RPMI8226 (cell line): ENCODE results near the gene MLST8.

Experiments
- DNase-seq: peaks from one replicate; pipeline ENCODE4 v3.0.0-alpha.2; 2015

The MLST8 gene

DNA sequence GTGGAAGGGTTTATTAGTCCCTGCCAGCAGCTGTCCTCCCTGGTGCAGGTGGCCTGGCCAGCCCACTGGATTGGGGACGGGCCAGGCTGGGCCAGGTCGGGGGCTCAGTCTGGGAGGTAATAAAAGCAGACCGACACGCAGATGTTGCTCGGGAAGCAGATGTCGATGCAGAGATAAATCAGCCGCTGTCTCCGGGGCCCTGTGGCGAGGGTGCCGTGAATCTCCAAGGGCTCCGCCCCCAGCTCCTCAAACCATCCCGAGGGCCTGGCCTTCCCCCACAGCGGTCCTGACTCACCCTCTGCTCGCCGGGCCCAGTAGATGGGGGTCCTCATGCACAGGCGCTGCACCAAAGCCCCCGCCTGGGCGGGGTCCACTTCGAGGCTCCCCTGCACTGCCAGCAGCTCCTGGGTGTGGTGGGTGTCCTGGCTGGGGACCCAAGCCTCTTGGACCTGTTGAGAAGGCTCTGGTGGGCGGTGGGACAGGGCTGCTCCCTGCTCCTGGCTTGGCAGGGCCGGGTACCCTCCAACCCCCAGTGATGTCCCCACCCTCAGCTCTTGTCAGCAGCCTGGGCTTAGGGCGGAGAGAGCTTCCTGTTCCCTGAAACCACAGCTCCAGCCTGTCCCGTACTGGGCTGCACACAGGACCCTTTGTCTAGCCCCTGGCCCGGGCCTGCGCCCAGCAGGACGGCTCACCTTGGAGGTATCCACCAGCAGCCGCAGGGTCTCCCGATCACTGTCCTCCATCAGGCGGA, 4.2 kb downstream of the MLST8 start:
- no peak for DNase-seq

- DNase-seq: no peak
Observed at GRCh38 chr16:2210009-2210332, 4.7 kb downstream of the MLST8 start.

DNA sequence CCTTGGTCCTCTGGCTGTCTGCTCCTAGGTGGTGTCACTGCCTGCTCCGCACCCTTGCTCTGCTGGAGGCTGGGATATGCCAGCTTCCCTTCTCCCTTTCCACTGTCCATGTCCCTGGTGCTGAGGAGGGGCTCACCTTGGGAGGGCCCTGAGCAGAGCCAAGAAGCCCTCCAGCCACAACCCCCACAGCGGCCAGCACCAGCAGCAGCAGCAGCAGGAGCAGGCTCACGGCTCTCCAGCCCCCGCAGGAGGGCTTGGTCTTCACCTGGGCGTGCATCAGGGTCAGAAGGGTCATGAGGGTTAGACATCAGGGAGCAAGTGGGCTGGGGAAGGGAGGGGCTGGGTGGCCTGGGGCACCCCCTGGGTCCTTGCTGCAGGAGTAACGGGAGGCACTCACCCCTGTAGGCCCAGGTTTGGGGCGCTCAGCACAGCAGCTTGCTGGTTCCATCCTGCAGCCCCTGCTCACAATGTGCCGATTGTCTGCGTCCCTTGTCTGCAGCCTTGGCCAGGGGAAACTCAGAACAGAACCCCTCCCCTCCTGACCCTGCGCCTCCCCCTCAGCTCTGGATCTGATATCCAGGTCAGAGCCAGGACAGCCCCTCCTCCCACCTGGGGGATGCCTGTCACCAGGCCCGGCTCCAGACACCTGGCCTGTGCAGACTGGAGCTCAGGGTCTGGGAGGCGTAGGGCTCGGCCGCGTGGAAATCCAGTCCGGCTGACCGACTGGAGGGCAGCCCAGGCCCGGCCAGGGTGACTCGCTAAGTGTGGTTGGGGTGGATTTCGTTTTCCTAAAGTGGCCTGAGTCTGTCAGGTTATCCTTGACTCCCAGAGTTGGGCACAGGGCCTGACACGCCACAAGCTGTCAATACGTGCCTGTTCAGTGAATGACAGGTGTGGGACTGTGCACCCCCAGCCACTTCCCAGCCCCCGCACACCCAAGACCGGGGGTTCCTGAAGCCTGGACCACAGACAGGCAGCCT, 5.4 kb downstream of the MLST8 start, which contains the start of gene BRICD5:
TSS of gene BRICD5 (minus strand) at position 478 of the 980 bp plus-strand sequence. CDS start at position 448, 30 bp downstream.
- no peak for DNase-seq

DNA sequence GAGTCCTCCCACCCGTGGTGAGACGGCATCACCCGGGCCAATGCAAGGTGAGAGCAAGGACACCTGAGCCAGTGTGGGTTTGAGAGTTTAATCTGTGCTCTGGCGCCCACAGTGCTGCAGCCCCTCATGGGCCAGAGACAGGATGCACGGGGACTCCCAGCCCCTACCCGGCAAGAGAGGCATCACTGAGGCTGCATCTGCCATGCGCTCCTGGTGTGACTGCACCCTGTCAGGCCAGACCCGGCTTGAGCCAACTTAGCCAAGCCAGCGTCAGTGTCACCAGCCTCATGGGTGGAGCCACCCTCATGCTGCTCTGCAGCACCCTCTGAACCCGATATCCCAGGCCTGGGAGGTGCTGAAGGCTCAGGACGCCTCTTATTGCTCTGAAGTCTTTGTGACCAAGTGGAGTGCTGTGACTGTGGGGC, 6.7 kb downstream of the MLST8 start:
- DNase-seq: no peak

DNA sequence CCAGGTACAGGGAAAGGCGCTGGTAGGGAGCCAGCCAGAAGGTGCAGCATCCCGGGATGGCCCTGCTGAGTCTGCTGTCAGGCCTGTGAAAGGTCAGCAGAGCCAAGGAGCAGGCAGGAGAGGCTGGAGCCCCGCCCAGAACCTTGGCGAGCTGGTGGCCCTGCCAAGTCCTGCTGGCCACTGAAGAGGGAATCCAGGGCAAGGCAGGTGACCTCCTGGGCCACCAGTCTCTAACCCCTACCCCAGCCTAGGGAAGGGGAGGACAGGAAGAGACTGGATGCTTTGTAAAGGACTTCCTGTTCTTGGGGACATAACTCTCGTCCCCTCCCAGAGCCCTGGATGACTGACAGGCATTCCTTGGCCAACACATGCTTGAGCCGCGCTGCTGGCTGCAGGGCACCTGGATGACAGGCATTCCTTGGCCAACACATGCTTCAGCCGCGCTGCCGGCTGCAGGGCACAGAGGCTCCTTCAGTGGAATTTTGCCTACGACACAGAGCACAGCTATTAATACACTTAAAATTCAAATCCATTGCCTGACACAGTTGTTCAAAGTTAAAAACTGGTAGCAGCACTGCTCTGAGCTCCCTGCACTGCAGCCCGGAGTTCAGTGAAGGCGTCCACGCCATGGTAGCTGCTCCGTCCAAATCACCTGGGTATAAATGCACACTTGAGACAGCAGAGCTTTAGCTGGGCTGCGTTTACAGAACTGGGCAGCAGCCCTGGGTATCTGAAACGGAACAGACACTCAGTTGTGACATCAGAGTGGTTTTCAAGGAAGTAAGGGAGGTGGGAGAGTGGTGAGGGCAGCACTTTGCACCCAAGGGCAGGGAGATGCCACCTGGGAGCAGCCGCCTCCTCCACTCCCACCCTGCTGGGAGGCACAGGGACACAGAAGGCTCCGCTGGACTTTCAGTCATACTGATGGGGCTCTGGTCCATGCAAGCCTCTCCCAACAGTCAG, 7.4 kb downstream of the MLST8 start:
- DNase-seq: peak; percentile 32

GRCh38 chr16:2213817-2214718, 8.8 kb downstream of the MLST8 start:
- peak; percentile 54 for DNase-seq

DNA sequence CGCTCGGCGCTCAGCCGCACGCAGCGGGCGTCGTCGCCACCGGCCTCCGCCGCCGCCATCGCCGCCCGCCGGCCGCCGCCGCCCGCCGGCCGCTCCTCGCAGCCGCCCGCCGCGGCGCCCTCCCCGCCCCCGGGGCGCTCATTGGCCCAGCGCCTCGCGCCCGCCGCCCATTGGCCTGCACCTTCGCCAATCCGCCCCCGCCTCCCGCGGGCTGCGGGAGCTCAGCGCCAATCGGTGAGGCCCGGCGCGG, 9.4 kb downstream of the MLST8 start, which contains the start of gene PGP:
TSS of gene PGP (minus strand) at position 122 of the 250 bp plus-strand sequence. CDS start at position 59, 63 bp downstream.
- no peak for DNase-seq

- DNase-seq: no peak
Observed at GRCh38 chr16:2216330-2216729, 11.1 kb downstream of the MLST8 start.

GRCh38 chr16:2223221-2223941, 18.1 kb downstream of the MLST8 start, which contains the start of gene E4F1:
TSS of gene E4F1 (plus strand) at chr16:2223591. CDS start at chr16:2223614, 23 bp downstream.
- peak; percentile 100 for DNase-seq

GRCh38 chr16:2223942-2224486, 18.8 kb downstream of the MLST8 start:
- peak; percentile 66 for DNase-seq

- no peak for DNase-seq
Observed at GRCh38 chr16:2226245-2226793, 21.1 kb downstream of the MLST8 start.

DNA sequence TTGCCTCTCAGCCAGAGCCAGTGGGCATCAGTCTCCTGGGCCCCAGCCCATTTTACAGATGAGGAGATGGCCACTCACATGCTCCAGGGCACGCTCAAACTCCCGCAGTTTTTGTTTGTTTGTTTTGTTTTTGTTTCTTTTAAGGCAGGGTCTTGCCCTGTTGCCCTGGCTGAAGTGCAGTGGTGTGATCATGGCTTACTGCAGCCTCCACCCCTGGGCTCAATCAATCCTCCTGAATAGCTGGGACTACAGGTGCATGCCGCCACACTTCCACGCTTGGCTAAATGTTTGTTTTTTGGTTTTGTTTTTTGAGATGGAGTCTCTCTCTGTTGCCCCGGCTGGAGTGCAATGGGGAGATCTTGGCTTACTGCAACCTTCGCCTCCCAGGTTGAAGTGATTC, 21.7 kb downstream of the MLST8 start:
- DNase-seq: no peak

DNA sequence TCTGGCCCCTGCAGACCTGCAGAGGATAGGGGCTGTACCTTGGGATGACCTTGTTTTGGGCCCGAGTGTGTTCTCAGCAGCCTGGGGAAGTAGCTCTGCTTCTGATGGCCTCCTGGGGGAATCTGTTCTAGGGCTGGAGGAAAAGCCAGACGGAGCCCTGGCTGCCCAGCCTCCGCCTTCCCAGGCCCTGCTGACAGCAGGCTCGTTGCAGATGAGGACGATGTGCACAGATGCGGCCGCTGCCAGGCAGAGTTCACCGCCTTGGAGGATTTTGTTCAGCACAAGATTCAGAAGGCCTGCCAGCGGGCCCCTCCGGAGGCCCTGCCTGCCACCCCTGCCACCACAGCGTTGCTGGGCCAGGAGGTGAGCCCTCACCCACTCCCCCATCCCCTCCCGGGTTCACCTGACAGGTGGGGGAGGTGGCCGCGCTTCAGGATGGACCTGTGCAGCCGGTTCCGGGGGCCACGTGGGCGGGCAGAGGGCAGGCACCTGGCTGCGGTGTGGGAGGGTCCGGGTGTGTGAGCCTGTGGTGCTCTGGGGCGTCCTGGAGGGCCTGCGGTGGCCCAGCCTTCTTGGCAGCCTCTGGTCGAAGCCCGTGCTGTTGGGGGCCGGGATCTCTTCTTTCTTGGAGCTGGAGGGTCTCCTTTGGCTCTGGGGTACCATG, 23.0 kb downstream of the MLST8 start:
- DNase-seq: no peak

DNA sequence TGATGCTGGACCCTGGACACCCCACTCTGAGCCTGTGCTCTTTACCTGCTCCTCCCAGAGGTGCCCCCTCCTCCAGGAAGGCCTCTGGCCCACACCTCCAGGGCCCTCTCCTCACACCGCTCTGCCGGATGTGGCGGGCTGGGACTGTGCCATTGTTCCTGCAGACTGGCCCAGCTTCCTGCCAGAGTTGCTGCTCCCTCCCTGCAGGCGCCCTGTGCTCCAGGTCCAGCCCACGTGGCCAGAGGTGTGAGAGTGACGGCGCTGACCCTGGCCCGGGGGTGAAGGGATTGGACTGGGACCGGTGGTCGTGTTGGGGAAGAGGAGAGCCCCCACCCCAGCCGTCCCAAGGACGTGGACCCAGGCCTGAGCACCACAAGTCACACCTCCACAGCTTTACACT, 23.8 kb downstream of the MLST8 start:
- no peak for DNase-seq

DNA sequence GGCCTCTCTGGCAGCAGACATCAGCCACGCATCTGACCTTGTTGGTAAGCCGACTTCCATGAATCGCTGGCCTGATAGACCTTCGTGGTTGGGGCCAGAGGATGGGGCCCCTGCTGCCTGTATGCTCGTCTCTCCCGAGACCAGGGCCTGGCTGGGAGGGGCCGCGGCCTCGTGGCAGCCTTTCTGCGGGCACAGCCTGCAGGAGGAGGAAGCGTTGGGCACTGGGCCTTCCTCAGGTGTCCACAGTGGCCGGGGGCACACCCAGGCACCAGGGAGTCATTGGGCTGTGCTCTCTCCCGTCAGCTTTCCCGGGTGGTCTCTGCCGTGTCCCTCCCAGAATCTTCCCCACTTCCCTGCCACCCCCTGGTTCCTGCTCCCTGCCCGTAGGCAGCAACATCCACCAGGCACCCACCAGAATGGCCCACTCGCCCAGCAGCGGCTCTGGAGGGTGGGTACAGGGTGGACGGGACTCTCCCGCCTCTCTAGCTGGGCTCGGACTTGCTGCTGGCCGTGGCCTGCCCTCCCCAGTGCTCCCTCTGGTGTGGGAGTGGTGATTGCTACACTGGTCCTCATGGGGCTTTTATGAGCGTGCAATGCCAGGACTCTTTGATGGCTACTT, 24.5 kb downstream of the MLST8 start:
- DNase-seq: no peak

DNA sequence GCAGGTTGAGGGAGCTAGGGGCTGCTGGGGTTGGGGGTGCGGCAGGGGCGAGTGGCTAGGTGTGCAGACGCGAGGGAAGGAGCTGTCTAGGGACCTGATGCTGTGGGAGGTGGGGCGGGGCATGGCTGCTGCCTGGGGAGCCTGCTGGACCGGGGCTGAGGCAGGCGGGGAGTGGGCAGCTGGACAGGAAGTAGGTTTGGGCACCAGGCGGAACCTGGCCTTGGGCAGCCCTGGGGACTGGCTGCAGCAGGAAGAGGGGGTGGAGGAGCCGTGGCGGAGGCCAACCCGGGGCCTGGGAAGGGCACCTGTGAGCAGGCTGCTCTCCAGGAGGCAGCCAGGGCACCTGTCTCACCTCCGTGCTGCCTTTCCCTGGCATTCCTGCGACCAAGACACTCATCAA, 25.1 kb downstream of the MLST8 start:
- no peak for DNase-seq

DNA sequence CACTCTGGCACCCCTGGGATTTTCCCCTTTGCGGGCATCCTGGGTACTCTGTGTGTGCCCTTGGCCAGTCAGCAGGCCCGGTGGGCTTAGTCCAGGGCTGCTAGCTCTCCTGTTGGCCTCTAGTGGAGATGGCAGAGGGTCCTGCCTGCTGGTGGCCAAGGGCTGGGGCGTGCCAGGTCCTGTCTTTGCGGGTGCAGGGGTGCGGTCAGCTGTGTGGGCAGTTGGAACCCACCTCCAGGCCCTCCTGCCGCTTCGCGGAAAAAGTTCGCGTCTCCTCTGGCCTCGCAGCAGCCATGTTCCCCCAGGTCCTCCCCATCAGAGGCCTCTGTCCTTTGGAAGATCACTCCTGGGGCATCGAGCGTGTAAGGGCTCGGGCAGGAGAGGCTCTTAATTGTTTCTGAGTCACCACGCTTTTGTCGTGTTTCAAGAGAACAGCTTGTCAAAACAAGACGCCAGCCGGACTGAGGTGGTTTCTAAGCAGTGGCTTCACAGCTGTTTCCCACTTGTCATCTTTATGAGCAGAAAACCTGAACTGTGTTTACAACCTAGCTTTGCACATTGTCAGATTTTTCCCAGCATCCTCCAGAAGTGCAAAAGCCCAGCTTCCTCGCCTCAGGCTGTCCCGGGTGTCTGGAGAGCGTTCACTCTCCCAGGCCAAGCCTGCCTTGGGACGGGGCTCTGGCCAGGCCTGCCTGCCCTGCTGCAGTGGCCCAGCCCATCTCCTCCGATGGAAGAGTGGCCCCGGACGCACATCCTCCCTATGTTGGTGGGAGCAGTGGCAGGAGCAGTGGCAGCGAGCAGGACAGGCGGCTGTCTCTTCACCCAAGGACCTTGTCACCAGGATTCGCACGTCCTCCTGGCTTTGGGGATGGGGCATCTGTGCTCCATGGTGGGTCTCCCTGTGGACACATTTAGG, 26.0 kb downstream of the MLST8 start:
- no peak for DNase-seq
